Thyroid gland (tissue), 4 donors: ENCODE data around the gene ANKRD55.

Experiments used
- CTCF ChIP-seq, 6 experiments: fragments of 200-600 bp in 3 of 6; fragments of 450-650 bp in 3 of 6; sonication (generic) in 3 of 6; IDR thresholded peaks; one replicate each; pipeline ENCODE4 v1.5.1; 2016 to 2019; ENCODE audit warnings: antibody characterized with exemption in 6 of 6, mild to moderate bottlenecking in 2 of 6, inconsistent platforms in 1 of 6, moderate library complexity in 1 of 6
- POLR2A ChIP-seq, 2 donors: fragments of 450-650 bp; IDR thresholded peaks; one replicate each; pipeline ENCODE4 v1.6.1; 2017; ENCODE audit warnings: antibody characterized with exemption in 2 of 2, mild to moderate bottlenecking in 2 of 2, moderate library complexity in 1 of 2

- no peak for TF ChIP-seq CTCF (IDR thresholded peaks at IDR 0.05)
- TF ChIP-seq POLR2A (IDR thresholded peaks at IDR 0.05): no peak
These were observed 176.3 kb downstream of the ANKRD55 start for GRCh38 chr5:56056875-56057274.
